ENCODE measurements around the gene PKP3.

DNA sequence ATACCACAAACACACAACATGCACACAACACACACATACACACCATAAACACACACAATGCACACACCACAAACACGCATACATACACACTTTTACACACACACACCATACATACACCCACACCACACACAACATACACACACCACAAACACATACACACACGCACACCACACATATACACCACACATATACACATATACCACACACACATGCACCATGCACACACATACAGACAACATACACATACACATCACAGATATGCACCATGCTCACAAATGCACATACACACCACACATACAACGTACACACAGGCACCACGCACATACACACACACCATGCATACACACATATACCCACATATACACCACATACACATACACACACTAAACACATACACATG, 36.4 kb upstream of the PKP3 start:
- TF ChIP-seq, protein P1, sequence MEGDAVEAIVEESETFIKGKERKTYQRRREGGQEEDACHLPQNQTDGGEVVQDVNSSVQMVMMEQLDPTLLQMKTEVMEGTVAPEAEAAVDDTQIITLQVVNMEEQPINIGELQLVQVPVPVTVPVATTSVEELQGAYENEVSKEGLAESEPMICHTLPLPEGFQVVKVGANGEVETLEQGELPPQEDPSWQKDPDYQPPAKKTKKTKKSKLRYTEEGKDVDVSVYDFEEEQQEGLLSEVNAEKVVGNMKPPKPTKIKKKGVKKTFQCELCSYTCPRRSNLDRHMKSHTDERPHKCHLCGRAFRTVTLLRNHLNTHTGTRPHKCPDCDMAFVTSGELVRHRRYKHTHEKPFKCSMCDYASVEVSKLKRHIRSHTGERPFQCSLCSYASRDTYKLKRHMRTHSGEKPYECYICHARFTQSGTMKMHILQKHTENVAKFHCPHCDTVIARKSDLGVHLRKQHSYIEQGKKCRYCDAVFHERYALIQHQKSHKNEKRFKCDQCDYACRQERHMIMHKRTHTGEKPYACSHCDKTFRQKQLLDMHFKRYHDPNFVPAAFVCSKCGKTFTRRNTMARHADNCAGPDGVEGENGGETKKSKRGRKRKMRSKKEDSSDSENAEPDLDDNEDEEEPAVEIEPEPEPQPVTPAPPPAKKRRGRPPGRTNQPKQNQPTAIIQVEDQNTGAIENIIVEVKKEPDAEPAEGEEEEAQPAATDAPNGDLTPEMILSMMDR (IDR thresholded peaks at IDR 0.05 in 8 of 11, conservative IDR thresholded peaks at IDR 0.05 in 3 of 11) = no peak
- no peak for TF ChIP-seq POLR2AphosphoS5 (IDR thresholded peaks at IDR 0.05)

All from spleen (tissue), 7 donors.